Amniotic stem cell (primary cell): ENCODE results near the gene DNHD1.

Experiments used
- DNase-seq: peaks from one replicate; lab custom pipeline; 2025; lab: John Stamatoyannopoulos, UW

The DNHD1 gene

GRCh38 chr11:6538456-6538855, 41.4 kb downstream of the DNHD1 start:
- DNase-seq, result no peak

- no peak for DNase-seq
Measured at GRCh38 chr11:6538945-6539344, 41.9 kb downstream of the DNHD1 start.

GRCh38 chr11:6539748-6540268, 42.7 kb downstream of the DNHD1 start:
- DNase-seq, result no peak

- DNase-seq, result no peak
Measured at GRCh38 chr11:6541356-6541755, 44.3 kb downstream of the DNHD1 start.

GRCh38 chr11:6542727-6543126, 45.6 kb downstream of the DNHD1 start:
- no peak for DNase-seq

GRCh38 chr11:6544921-6545850, 48.1 kb downstream of the DNHD1 start:
- DNase-seq, result no peak

GRCh38 chr11:6545917-6546605, 49.0 kb downstream of the DNHD1 start:
- DNase-seq, result no peak

- no peak for DNase-seq
Measured at GRCh38 chr11:6546735-6547134, 49.7 kb downstream of the DNHD1 start.

- no peak for DNase-seq
Measured at GRCh38 chr11:6547177-6547576, 50.1 kb downstream of the DNHD1 start.

- DNase-seq, result no peak
Measured at GRCh38 chr11:6548121-6548520, 51.0 kb downstream of the DNHD1 start.

GRCh38 chr11:6548641-6549040, 51.6 kb downstream of the DNHD1 start:
- DNase-seq, result no peak

- DNase-seq, result no peak
Measured at GRCh38 chr11:6553634-6554033, 56.6 kb downstream of the DNHD1 start.

GRCh38 chr11:6554828-6555706, 58.0 kb downstream of the DNHD1 start:
- no peak for DNase-seq

GRCh38 chr11:6556139-6556949, 59.3 kb downstream of the DNHD1 start:
- no peak for DNase-seq

- no peak for DNase-seq
Measured at GRCh38 chr11:6557063-6557462, 60.0 kb downstream of the DNHD1 start.

GRCh38 chr11:6557761-6558674, 60.9 kb downstream of the DNHD1 start:
- no peak for DNase-seq

- no peak for DNase-seq
Measured at GRCh38 chr11:6559369-6559768, 62.3 kb downstream of the DNHD1 start.

- no peak for DNase-seq
Measured at GRCh38 chr11:6561288-6561687, 64.2 kb downstream of the DNHD1 start.

GRCh38 chr11:6563121-6563619, 66.1 kb downstream of the DNHD1 start:
- DNase-seq, result no peak

- DNase-seq, result no peak
Measured at GRCh38 chr11:6563667-6564066, 66.6 kb downstream of the DNHD1 start.
